Hypothalamus (tissue), 51 donors: ENCODE data around the gene MMP25.

Experiments
- DNase-seq, 51 donors: peaks; one replicate each; lab custom pipeline; 2025; lab: John Stamatoyannopoulos, UW

MMP25 gene

DNA sequence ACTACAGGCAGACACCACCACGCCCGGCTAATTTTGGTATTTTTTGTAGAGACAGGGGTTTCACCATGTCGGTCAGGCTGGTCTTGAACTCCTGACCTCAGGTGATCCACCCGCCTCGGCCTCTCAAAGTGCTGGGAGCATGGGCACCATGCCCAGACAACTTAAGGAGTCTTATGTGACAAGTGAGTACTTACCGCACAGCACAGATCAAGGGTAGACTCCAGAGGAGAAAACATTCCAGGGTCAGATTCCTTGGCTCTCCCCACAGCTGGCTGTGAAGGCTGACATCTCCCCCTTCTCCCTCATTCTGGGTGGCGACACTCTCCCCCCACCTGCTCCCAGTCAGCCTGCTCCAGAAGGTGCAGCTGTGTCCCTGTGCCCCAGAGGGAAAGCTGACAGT is 42.1 kb downstream of the MMP25 start:
- DNase-seq = no peak

DNA sequence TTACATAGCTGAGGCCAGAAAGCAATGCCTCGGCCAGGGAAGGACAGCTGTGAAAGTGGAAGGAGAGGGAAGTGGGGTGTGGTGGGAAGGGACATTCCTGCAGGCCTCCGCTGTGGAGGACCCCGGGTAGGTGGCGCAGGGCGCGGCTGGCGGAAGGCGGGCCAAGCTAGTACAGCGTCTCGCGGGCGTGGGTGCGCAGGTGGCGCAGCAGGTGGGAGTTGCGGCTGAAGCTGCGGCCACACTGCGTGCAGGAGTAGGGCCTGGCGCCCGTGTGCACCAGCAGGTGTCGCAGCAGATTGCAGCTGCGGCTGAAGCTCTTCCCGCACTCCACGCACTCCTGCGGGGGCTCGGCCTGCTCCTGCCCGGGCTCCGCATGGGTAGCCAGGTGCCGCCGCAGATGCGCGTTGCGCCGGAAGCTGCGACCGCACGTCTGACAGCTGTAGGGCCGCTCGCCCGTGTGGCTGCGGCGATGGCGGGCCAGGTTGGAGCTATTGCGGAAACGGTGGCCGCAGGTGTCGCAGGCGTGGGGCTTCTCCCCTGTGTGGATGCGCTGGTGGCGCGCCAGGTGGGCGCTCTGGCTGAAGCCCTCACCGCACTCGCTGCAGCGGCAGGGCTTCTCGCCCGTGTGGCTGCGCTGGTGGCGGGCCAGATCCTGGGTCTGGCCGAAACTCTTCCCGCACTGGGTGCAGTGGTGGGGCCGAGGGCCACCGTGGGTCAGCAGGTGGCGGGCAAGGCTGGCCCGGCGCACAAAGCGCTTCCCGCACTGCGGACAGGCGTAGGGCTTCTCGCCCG is 42.8 kb downstream of the MMP25 start:
- DNase-seq = no peak

DNA sequence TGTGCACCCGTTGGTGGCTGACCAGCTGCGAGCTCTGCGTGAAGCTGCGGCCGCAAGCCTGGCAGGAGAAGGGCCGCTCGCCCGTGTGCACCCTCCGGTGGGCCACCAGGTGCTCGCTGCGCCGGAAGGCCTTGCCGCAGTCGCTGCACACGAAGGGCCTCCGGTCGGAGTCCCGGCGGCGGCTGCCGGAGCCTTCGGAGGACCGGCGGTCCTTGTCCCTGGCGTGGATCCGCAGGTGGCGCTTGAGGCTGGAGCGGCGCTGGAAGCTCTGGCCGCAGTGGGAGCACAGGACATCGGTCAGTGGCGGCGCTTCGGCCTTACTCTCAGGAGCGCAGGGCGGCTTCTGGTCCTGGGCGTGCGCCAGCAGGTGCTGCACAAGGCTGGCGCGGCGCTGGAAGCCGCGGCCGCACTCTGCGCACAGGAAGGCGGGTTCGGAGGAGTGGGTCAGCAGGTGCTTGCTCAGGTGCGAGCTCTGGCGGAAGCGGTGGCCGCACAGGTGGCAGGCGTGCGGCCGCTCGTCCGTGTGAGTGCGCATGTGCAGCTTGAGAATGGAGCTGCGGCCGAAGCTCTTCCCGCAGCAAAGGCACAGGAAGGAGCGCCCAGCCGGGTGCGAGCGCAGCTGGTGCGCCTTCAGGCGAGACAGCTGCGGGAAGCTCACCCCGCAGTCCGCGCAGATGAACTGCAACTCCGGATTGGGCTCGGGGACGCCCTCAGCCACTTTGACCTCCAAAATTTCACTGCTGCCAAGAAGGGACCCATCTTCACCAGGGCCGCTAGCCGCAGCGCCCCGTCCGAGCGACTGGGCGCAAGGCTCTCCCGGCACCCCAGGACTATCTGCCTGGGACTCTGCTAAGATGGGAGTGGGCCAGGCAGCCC is 43.6 kb downstream of the MMP25 start:
- no peak for DNase-seq

DNA sequence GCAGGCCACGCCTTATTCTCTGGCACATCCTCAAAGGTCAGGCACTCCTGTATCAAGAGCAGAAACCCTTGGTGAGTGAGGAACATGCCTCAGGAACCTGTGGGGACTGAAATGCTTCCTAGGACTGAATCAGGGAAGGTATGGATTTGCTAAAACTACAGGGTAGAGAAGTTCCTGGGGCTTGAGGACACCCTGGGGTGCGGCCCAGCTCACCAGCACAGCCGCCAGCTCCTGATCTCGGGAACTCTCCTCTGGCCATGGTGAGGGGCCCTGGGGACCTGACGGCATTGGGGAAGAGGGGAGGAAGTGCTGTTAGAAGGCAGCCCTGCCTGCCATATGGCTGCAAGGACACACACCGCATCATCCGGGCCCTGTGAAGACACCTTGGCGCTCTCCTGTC is 45.2 kb downstream of the MMP25 start:
- DNase-seq = no peak

DNA sequence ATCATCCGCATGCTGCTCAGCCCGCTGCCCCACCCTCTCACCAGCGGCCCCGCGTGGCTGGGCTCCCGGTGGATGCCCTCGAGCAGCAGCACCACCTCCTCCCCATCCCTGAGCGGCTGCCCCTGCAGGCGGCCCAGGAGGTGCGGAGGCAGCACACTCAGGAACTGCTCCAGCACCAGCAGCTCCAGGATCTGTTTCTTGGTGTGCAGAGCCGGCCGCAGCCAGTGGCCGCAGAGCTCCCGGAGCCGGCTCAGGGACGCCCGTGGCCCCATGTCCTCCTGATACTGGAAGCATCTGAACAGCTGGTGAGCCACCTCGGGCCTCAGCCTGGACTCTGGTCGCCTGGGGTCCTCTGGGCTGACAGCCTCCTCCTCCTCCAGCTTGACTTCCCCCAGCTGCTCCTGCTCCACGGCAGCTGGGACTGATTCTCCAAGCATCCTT is 46.2 kb downstream of the MMP25 start:
- no peak for DNase-seq

DNA sequence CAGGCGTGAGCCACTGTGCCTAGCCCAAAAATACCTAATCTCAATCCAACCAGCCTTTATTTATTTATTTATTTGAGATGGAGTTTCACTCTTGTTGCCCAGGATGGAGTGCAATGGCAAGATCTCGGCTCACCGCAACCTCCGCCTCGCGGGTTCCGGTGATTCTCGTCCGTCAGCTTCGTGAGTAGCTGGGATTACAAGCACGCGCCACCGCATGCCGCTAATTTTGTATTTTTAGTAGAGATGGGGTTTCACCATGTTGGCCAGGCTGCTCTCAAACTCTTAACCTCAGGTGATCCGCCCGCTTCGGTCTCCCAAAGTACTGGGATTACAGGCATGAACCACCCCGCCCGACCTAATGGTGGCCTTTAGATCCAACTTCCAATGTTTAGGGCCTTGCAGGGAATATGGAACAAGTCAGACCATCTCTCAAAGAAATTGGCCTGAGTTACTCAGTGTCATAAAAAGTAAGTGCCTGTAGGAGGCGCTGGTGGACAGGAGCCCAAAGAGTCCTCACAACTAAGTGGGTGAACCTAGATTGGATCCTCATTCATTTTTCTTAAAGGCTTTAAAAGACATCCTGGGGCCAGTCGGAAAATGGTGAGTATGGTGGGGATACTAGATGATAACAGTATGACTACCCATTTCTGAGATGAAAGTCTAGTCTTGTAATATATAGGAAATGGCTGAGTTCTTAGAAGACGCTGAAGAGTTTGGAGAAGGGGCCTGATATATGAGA is 48.1 kb downstream of the MMP25 start:
- DNase-seq = peak in 1 of 51 donors; percentile 8

DNA sequence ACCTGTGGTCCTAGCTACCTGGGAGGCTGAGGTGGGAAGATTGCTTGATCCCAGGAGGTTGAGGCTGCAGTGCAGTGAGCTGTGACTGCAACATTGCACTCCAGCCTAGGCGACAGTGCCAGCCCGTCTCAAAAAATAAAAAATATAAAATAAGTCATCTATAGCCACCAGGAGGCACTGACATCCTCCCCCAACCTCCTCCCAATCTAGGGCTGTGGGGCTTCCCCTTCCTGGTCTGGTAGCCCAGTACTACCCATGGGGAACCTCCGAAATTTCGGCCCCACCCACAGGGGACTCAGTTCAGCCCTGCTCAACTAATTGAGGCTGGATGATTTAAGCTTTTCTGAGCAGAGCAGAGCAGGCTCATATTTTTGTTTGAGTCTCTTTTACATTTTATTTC is 49.5 kb downstream of the MMP25 start:
- no peak for DNase-seq

DNA sequence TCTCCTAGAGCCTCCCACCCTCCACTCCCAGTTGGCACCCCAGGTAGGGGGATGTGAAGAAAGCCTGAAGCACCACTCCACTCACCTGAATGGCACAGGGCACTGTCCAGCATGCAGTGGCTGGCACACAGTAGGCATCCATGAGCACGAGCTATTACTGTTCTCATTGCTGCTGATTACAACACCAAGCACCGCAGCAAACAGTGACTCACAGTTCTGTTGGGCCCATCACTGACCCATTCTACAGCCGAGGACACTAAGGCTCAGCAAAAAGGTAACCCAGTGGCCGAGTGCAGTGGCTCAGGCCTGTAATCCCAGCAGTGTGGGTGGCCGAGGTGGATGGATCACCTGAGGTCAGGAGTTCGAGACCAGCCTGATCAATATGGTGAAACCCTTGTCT is 50.0 kb downstream of the MMP25 start:
- no peak for DNase-seq

DNA sequence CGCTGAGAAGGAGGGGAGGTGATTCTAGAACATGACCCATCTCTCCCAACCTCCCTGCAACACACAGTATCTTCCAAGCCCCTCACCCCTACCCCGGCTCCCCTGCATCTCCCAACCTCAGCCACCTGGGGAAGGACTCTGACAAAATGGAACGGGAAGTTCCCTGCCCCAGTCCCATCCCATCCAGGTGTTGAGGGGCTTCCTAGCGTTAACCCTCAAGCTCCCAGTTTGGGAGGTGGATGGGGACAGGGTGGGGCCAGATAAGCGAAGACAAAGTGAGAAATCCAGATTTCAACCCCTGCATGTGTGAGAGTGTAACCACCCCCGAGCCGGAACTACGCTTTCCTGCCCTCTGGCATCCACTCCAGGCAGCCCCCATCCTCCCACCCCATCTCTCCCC is 50.9 kb downstream of the MMP25 start:
- no peak for DNase-seq

DNA sequence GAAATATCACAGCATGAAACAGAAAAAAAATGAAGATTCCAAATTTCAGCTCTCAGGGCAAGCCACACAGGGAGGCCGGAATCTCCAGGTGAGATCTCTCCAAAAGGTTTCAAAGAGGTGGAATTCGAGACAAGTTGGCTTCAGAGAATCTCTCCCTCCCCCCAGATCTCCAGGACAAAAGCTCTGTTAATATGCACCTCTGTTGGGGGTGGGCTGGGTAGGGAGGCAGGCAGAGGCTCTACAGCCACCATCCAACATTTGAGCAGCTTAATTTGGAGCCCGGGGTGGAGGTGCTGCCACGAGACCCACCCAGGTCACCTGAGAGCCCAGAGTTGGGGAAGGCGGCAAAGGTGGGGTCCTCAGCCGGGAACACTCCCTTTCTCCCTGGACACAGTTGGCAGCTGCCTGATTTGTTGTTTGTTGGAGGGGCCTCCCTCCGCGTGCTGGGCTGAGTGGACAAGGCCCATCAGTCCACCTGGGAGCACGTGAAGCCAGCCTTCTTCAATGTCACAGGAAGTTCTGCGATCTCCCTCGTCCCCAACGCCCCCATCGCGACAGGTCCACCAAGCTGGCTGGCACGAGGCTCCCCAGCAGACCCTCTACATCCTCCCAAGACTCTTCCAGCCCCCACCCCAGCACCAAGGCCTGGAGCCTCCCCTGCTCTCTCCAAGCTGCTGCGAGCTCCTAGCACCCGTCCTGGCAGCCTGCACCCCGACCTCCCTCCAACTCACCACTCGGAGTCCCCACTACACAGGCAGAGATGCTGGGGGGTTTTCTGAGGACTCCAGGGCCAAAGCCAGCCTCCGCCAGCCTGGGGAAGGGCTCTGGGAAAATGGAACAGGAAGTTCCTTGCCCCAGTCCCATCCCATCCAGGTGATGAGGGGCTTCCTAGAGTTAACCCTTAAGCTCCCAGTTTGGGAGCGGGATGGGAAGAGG is 52.4 kb downstream of the MMP25 start, which contains the start of gene ZSCAN10:
TSS of gene ZSCAN10 (minus strand) at position 836 of the 936 bp plus-strand sequence. CDS start 6,357 bp downstream, outside the sequence.
- DNase-seq = no peak

DNA sequence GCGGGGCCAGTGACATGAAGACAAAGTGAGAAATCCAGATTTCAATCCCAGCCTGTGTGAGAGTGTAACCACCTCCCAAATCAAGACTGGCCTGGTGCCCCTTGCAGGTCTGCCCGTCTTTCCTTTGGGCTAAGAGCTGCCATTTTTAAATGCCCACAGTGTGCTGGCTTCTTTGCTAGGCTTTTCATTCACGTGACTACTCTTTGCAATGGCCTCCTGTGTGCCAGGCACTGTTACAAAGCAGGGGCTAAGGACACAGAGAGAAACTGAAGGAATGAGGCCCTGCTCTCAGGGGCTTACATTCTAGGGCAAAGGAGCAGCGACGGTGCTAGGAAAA is 53.0 kb downstream of the MMP25 start:
- DNase-seq = no peak

DNA sequence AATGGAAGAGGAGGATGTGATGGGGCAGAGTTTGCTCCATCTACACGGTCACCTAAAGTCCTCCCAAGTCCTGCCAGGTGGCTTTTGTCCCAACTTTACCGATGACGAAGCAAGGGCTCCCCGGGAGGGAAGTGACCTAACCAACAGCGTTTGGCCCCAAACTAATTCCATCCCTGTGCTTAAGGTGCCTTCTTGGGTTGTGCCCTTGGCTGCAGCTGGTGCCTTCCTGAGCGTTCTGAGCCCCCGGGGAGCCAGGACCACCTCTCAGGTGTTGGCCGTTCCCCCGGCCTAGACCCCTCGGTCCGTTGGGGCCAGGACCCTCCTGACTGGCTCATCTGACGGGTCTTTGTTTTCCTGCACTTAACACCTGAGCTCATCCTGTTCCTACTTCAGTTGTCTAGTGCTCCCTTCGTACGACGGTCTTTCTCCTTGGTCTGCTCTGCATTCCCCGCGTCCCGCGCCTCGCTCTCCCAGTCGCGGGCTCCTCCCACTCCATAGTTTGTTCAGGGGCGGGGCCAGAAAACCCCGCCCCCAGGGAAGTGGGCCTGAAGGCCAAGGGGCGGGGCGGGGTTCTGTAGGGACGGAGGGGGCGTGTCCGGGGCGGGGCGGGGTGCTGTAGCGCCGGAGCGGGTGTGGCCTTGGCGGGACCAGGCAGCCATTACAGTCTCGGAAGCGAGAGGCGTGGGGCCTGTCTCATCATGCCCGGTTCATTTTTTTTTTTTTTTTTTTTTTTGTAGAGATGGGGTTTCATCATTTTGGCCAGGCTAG is 53.6 kb downstream of the MMP25 start:
- DNase-seq = peak in 38 of 51 donors; percentile 5 to 65 (median 30)

DNA sequence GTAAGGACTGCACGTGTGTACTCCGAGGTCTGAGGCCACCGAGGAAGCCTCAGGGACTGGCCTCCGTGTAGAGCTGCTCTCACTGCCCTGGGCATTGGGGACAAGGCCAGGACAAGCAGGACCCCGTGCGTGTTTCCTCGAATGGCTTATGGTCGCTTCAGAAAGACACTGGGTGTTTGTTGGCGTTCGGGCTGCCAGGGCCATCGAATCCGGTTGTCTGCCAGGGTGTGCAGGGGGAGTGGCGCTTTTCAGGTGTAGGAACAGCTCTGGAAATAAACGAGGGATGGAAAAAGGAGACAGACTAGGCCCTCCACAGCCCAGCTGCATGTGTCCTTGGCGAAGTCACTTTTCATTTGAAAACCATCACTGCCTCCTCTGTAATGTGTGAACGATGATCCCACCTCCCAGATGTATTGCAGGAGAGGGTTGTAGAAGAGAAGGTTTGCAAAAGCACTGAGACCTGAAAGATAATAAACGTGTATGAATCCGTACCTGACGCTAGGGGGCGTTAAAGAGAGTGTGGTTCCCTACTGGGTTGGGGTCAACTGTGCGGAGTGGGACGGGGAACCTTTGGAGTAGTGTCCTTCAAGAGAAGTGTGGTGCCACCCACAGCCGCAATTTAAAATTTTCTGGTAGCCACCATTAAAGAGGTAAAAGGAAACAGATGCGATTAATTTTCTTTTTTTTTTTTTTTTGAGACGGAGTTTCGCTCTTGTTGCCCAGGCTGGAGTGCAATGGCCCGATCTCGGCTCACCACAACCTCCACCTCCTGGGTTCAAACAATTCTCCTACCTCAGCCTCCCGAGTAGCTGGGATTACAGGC is 54.9 kb downstream of the MMP25 start:
- DNase-seq = peak in 1 of 51 donors; percentile 4

DNA sequence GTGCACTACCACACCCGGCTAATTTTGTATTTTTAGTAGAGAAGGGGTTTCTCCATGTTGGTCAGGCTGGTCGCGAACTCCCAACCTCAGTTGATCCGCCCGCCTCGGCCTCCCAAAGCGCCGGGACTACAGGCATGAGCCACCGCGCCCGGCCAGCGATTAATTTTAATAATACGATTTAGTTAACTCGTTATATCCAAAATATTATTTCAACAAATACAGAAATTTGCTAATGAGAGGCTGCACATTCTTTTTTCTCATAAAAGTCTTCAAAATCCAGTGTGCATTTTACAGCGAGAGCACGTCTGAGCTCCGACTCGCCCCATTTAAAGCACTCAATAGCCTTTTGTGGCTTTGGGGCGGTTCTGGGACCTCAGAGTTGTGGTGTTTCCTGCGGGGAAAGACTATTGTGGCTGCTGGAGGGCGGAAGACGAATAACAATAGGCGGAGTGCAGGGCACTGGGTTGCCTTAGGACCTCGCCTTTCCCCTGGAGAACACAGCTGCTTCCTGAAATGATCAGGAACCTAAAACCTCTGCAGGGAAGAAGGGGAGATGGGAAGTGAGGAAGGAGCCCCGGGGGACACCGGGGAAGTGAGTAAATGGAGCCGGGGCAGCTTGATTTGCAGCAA is 55.6 kb downstream of the MMP25 start:
- no peak for DNase-seq

DNA sequence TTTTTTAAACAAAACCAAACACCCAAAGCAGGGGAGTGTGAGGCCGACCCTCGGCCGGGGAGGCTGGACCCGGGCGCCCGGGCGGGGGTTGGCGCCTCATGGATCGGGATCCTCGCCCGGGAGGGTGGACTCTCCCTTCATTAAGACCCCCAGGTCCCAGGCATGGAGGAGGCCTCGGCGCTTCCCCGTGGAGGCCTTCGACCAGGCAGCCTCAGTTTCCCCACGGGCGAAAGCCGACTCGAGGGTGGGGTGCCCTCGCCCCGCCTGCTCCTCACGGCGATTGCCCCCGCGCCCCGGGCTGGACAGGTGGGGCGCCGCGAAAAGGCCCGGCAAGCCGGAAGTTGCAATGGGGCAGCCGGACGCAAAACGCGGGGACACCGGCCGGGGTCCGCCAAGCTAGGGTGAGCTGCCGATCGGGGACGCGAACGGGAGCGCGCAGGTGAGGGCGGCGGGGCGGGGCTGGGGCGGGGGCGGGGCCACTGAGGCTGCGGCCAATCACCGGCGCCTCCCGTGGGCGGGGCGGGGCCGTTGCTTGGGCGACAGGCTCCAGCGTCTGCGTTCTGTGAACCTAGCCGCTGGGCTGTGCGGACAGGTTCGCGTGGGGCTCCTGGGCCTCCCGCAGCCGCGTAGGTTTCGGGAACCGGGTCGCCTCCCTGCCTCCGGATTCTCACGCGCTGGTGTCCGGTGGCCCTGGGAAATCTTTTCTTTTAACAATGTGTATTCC is 60.0 kb downstream of the MMP25 start:
- DNase-seq = peak; percentile 15 to 94 (median 83)
